H1 (cell line): Measurements from ENCODE around the gene COL4A2. TPM values are rescaled to one million over a fixed set of nuclear protein-coding genes. Genes with fewer than 3 reads are reported as not detected.

Experiments
- CTCF ChIA-PET: fragments of 300-600 bp; sonication (Branson Sonifier 250); formaldehyde crosslinking; loops from one replicate; lab custom pipeline; 2021; ENCODE audit not compliant: partially characterized antibody; lab: Charles Lee
- POLR2A ChIA-PET: fragments of 300-600 bp; sonication (Branson Sonifier 250); formaldehyde crosslinking; loops from one replicate; lab custom pipeline; 2021; ENCODE audit warnings: inconsistent platforms; ENCODE audit not compliant: partially characterized antibody; lab: Charles Lee
- DNase-seq, 2 experiments: peaks; one replicate each; pipeline versions ENCODE4 v3.0.0 to v3.0.0-alpha.2; 2010 to 2022; ENCODE audit warnings: low spot score in 2 of 2, low read depth in 1 of 2, mixed read lengths in 1 of 2
- FAIRE-seq: peaks from 2 replicates; lab custom pipeline; 2011; peaks lifted over from hg19 to GRCh38; lab: Jason Lieb, UNC
- H2AFZ ChIP-seq: 2 replicates; pipeline ENCODE4 v1.8.1; 2012; ENCODE audit warnings: low read length, inconsistent platforms
- H2AK5ac ChIP-seq: 2 replicates; pipeline ENCODE4 v1.6.1; 2013; ENCODE audit warnings: low read depth, low read length
- H2BK120ac ChIP-seq: replicated peaks from 2 replicates; pipeline ENCODE3; 2013; ENCODE audit warnings: low read depth, low read length, inconsistent platforms
- H2BK12ac ChIP-seq: 2 replicates; pipeline ENCODE4 v1.6.1; 2013; ENCODE audit warnings: low read depth, low read length
- H2BK15ac ChIP-seq: 2 replicates; pipeline ENCODE4 v1.6.1; 2013; ENCODE audit warnings: low read length
- H2BK20ac ChIP-seq: 2 replicates; pipeline ENCODE4 v1.6.1; 2013; ENCODE audit warnings: low read length
- H2BK5ac ChIP-seq: 2 replicates; pipeline ENCODE4 v1.6.1; 2013; ENCODE audit warnings: low read depth, low read length
- H3K14ac ChIP-seq: 2 replicates; pipeline ENCODE4 v1.6.1; 2013; ENCODE audit warnings: inconsistent platforms; ENCODE audit not compliant: insufficient read length
- H3K18ac ChIP-seq: 2 replicates; pipeline ENCODE4 v1.6.1; 2013; ENCODE audit warnings: low read length; ENCODE audit errors: extremely low read depth
- H3K23ac ChIP-seq: 2 replicates; pipeline ENCODE4 v1.6.1; 2013; ENCODE audit warnings: inconsistent platforms; ENCODE audit not compliant: insufficient read length
- H3K23me2 ChIP-seq: 2 replicates; pipeline ENCODE4 v1.6.1; 2013; ENCODE audit warnings: low read depth, low read length
- H3K27ac ChIP-seq: 2 replicates; pipeline ENCODE4 v1.6.1; 2011; ENCODE audit warnings: low read depth, low read length, inconsistent platforms
- H3K27me3 ChIP-seq, 4 experiments: replicated peaks in 1 of 4; 1 replicate in 1 of 4; 2 replicates in 3 of 4; pipeline versions ENCODE4 v1.6.1 to v1.8.1; 2011 to 2013; ENCODE audit warnings: low read length in 3 of 4, mild to moderate bottlenecking in 3 of 4, inconsistent platforms in 2 of 4, mixed read lengths in 2 of 4, moderate library complexity in 1 of 4; ENCODE audit not compliant: control insufficient read depth in 3 of 4, insufficient read depth in 3 of 4; ENCODE audit errors: extremely low read depth in 1 of 4
- H3K36me3 ChIP-seq, 4 experiments: 2 replicates each; pipeline versions ENCODE4 v1.6.1 to v1.8.1; 2011 to 2013; ENCODE audit warnings: mild to moderate bottlenecking in 4 of 4, low read length in 3 of 4, moderate library complexity in 2 of 4, control low read depth in 1 of 4, inconsistent platforms in 1 of 4; ENCODE audit not compliant: insufficient read depth in 4 of 4, control insufficient read depth in 2 of 4
- H3K4ac ChIP-seq: replicated peaks from 2 replicates; pipeline ENCODE3; 2013; ENCODE audit warnings: low read length, low read depth, mixed read lengths, inconsistent platforms; ENCODE audit not compliant: insufficient read length
- H3K4me1 ChIP-seq, 4 experiments: replicated peaks in 1 of 4; 1 replicate in 1 of 4; 2 replicates in 3 of 4; pipeline versions ENCODE4 v1.6.1 to v1.8.1; 2011 to 2013; ENCODE audit warnings: low read length in 3 of 4, inconsistent platforms in 2 of 4, mixed read lengths in 1 of 4; ENCODE audit not compliant: insufficient read depth in 4 of 4, control insufficient read depth in 3 of 4
- H3K4me2 ChIP-seq, 2 experiments: 2 replicates each; pipeline versions ENCODE4 v1.6.1 to v1.8.1; 2011 to 2013; ENCODE audit warnings: low read depth in 2 of 2, low read length in 2 of 2, control low read depth in 1 of 2, inconsistent platforms in 1 of 2, mild to moderate bottlenecking in 1 of 2; ENCODE audit not compliant: insufficient read depth in 1 of 2
- H3K4me3 ChIP-seq, 4 experiments: fragments of 200-600, 300-600 bp in 1 of 4; sonication (generic), shearing (Covaris generic), sonication (Bioruptor Twin) in 1 of 4; 2 replicates each; pipeline versions ENCODE4 v1.5.1 to v1.8.1; 2011 to 2016; ENCODE audit warnings: low read length in 4 of 4, low read depth in 3 of 4, control low read depth in 2 of 4, inconsistent platforms in 2 of 4, mild to moderate bottlenecking in 2 of 4, mixed read lengths in 1 of 4, moderate library complexity in 1 of 4; ENCODE audit not compliant: insufficient read depth in 2 of 4; ENCODE audit errors: extremely low read depth in 1 of 4
- H3K56ac ChIP-seq: replicated peaks from 2 replicates; pipeline ENCODE3; 2013; ENCODE audit warnings: low read depth, mild to moderate bottlenecking, mixed read lengths, low read length, inconsistent platforms; ENCODE audit not compliant: insufficient read length
- H3K79me1 ChIP-seq: 2 replicates; pipeline ENCODE4 v1.6.1; 2013; ENCODE audit warnings: low read depth, low read length, control low read depth
- H3K79me2 ChIP-seq, 2 experiments: 2 replicates each; pipeline versions ENCODE4 v1.6.1 to v1.8.1; 2012 to 2013; ENCODE audit warnings: low read length in 2 of 2, mild to moderate bottlenecking in 2 of 2, inconsistent platforms in 1 of 2; ENCODE audit not compliant: insufficient read depth in 2 of 2, control insufficient read depth in 1 of 2
- H3K9ac ChIP-seq, 4 experiments: replicated peaks in 1 of 4; 1 replicate in 1 of 4; 2 replicates in 3 of 4; pipeline versions ENCODE4 v1.6.1 to v1.8.1; 2011 to 2013; ENCODE audit warnings: low read depth in 3 of 4, low read length in 3 of 4, control low read depth in 2 of 4, mild to moderate bottlenecking in 2 of 4, moderate library complexity in 2 of 4, inconsistent platforms in 1 of 4; ENCODE audit errors: extremely low read depth in 1 of 4
- H3K9me3 ChIP-seq, 2 experiments: 2 replicates each; pipeline versions ENCODE4 v1.6.1 to v1.8.1; 2012 to 2013; ENCODE audit warnings: mild to moderate bottlenecking in 2 of 2, moderate library complexity in 2 of 2, control low read depth in 1 of 2, inconsistent platforms in 1 of 2, low read depth in 1 of 2, low read length in 1 of 2, mixed read lengths in 1 of 2; ENCODE audit not compliant: insufficient read depth in 2 of 2
- H4K20me1 ChIP-seq, 2 experiments: replicated peaks in 1 of 2; 2 replicates each; pipeline versions ENCODE3 to v1.8.1; 2011 to 2013; ENCODE audit warnings: inconsistent platforms in 2 of 2, low read length in 2 of 2, mild to moderate bottlenecking in 1 of 2; ENCODE audit not compliant: insufficient read depth in 2 of 2, control insufficient read depth in 1 of 2
- H4K5ac ChIP-seq: 2 replicates; pipeline ENCODE4 v1.6.1; 2013; ENCODE audit warnings: low read length, low read depth, mixed read lengths, inconsistent platforms; ENCODE audit not compliant: insufficient read length
- H4K8ac ChIP-seq: 2 replicates; pipeline ENCODE4 v1.8.0; 2013; ENCODE audit warnings: mild to moderate bottlenecking, moderate library complexity, low read length, inconsistent platforms; ENCODE audit not compliant: insufficient read depth; ENCODE audit errors: extremely low read depth
- H4K91ac ChIP-seq: replicated peaks from 2 replicates; pipeline ENCODE3; 2013; ENCODE audit warnings: low read length, mixed read lengths, inconsistent platforms; ENCODE audit not compliant: insufficient read length
- CTBP2 ChIP-seq: IDR thresholded peaks from 2 replicates; pipeline ENCODE4 v1.7.0; 2011; ENCODE audit warnings: borderline replicate concordance, mild to moderate bottlenecking, moderate library complexity, mixed read lengths, low read length; ENCODE audit not compliant: insufficient read depth, insufficient read length
- EP300 ChIP-seq, 2 experiments: IDR thresholded peaks; 1 replicate in 1 of 2; 2 replicates in 1 of 2; pipeline ENCODE4 v1.6.1; 2011 to 2012; ENCODE audit warnings: low read depth in 2 of 2, low read length in 2 of 2, mild to moderate bottlenecking in 2 of 2, borderline replicate concordance in 1 of 2, inconsistent platforms in 1 of 2, moderate library complexity in 1 of 2
- GTF2F1 ChIP-seq: IDR thresholded peaks from 2 replicates; pipeline ENCODE4 v1.6.1; 2012; ENCODE audit warnings: low read depth, low read length, improper control_type of control experiment, borderline replicate concordance
- JUND ChIP-seq: IDR thresholded peaks from 2 replicates; pipeline ENCODE4 v1.6.1; 2011; ENCODE audit warnings: mild to moderate bottlenecking, improper control_type of control experiment, low read length
- MAX ChIP-seq: IDR thresholded peaks from 2 replicates; pipeline ENCODE4 v1.6.1; 2012; ENCODE audit warnings: inconsistent platforms
- TAF7 ChIP-seq: optimal IDR thresholded peaks from 2 replicates; pipeline ENCODE3; 2011; ENCODE audit warnings: low read depth, mild to moderate bottlenecking, inconsistent platforms, low read length, moderate library complexity, borderline replicate concordance
- USF2 ChIP-seq: IDR thresholded peaks from 2 replicates; pipeline ENCODE4 v1.6.1; 2011; ENCODE audit warnings: low read length, improper control_type of control experiment
- ZNF274 ChIP-seq: IDR thresholded peaks from 2 replicates; pipeline ENCODE4 v1.7.0; 2012; ENCODE audit warnings: low read length, borderline replicate concordance; ENCODE audit errors: extremely low read depth
- whole genome bisulfite sequencing, 2 experiments: shearing (Covaris generic) in 1 of 2; methylation state at CpG; one replicate each; pipeline versions ENCODE4 v1.1.6 to v1.1.7; 2013 to 2015; ENCODE audit warnings: low lambda C conversion rate in 2 of 2, mixed read lengths in 2 of 2, inconsistent platforms in 1 of 2, low coverage in 1 of 2, missing lambda C conversion rate in 1 of 2; ENCODE audit not compliant: insufficient replicate concordance in 2 of 2, insufficient coverage in 1 of 2, insufficient read length in 1 of 2; ENCODE audit errors: extremely low coverage in 1 of 2, missing lambda C conversion rate in 1 of 2; 5-methylcytosine and 5-hydroxymethylcytosine counted together
- polyA plus RNA-seq, 7 experiments: library from polyadenylated mRNA; depleted of rRNA in 3 of 7; stranded (reverse) in 5 of 7; unstranded in 2 of 7; fragments of >200 nt in 5 of 7; fragments of 200-250 nt in 2 of 7; gene quantifications; 1 replicate in 5 of 7; 2 replicates in 1 of 7; 4 replicates in 1 of 7; pipeline versions ENCODE4 v1.2.1 to v1.2.3, GENCODE V29; 2011 to 2013; ENCODE audit warnings: missing spikeins in 2 of 7, mixed read lengths in 2 of 7
- total RNA-seq: library from RNA; stranded (reverse); fragmentation: NEBNext Ultra II Directional; extraction: Animal tissue kit (Norgen Biotek cat#: 25700); gene quantifications from 2 replicates; pipeline ENCODE4 v1.2.1, GENCODE V29; 2021
- TF ChIP-seq, protein P1 (sequence below): IDR thresholded peaks from 2 replicates; pipeline ENCODE4 v1.6.1; 2011; ENCODE audit warnings: low read depth, mild to moderate bottlenecking, low read length; ENCODE audit not compliant: insufficient read depth

Gene COL4A2
- total and polyA plus RNA-seq, 2 of the 8 experiments (the other 6 are each of a cell fraction or from before 2014, with no cell fraction given), result 80.4 to 87.3 TPM

DNA sequence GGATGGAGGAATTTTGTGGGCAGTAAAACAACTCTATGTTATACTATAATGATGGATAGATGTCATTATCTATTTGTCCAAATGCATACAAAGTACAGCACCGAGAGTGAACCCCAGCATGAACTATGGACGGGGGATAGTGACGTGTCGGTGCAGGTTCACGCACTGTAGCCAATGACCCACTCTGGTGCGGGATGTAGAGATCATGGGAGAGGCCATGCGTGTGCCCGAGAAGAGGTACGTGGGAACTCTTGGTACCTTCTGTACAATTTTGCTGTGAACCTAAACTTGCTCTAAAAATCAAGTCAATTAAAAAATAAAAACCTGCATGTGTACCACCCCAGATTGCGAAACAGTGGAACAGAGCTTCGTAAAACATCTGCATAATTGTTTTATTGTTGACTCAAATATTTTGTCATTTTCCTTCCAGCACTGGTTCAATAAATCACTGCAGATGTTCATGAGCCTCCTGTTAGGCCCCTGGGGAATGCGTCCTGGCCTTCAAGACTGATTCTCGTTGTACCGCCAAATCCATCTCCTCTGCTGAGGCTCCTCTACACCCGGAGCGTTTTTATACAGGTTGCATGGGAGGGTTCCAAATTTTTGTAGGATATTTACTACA lies 31.0 kb upstream of the COL4A2 start:
- FAIRE-seq (no peak), DNase-seq (no peak)
- ChIA-PET POLR2A (interaction anchor here (1.2 kb wide), 1 partner anchor 31 kb away, joined by 3 read pairs; the partner anchor contains the start of genes COL4A1 and COL4A2), CTCF (interaction anchor here (1.2 to 4.7 kb wide), 4 partner anchors 13 to 135 kb away, joined by 4 to 28 read pairs (median 10); no protein-coding TSS in a partner anchor)
- Histone ChIP-seq H2BK20ac (no peak overlapping the region), H3K79me1 (peaks cover 1% of the 10 kb centered on the region; the same call in 1 of the 2 replicates), H2BK15ac (no peak overlapping the region), H3K4me3 (no peak overlapping the region), H3K23me2 (no peaks in the 10 kb centered on the region), H2AFZ (no peak overlapping the region), H4K91ac (no peak overlapping the region), H3K4ac (no peak overlapping the region), H3K56ac (no peak overlapping the region), H3K79me2 (peaks cover 0 to 2% of the 10 kb centered on the region in 2 experiments; a peak in 1 of 4 replicates), H3K9me3 (no peaks in the 10 kb centered on the region), H2AK5ac (no peak overlapping the region), H3K27me3 (no peaks in the 10 kb centered on the region; a peak in 1 of 7 replicates), H3K36me3 (no peaks in the 10 kb centered on the region; a peak in 2 of 8 replicates), H3K18ac (no peak overlapping the region), H2BK12ac (no peak overlapping the region), H2BK5ac (no peak overlapping the region), H2BK120ac (no peak overlapping the region), H3K23ac (no peak overlapping the region), H4K8ac (no peak overlapping the region), H4K20me1 (peaks cover 1 to 2% of the 10 kb centered on the region in 2 experiments), H3K4me1 (peaks cover 0 to 3% (median 2%) of the 10 kb centered on the region in 4 experiments; a peak in 1 of 7 replicates), H4K5ac (no peak overlapping the region), H3K4me2 (no peak overlapping the region), H3K27ac (no peak overlapping the region), H3K9ac (no peak overlapping the region), H3K14ac (no peak overlapping the region)
- 84% methylated on average over 16 of the region's 16 CpGs; no CpG with 5 or more reads in 1 of the 2 experiments for WGBS, 2 experiments
- no peak for TF ChIP-seq CTBP2
- no peak for TF ChIP-seq TAF7
- TF ChIP-seq, protein P1, sequence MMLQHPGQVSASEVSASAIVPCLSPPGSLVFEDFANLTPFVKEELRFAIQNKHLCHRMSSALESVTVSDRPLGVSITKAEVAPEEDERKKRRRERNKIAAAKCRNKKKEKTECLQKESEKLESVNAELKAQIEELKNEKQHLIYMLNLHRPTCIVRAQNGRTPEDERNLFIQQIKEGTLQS, result no peak
- no peak for TF ChIP-seq ZNF274
- TF ChIP-seq MAX, result no peak
- TF ChIP-seq JUND, result no peak
- TF ChIP-seq GTF2F1, result no peak
- TF ChIP-seq USF2, result no peak
- TF ChIP-seq EP300 (IDR thresholded peaks at IDR 0.05; ENCODE audit: borderline replicate concordance in 1 of 2, low read depth in 2 of 2, low read length in 2 of 2), result no peak
